Lower leg skin (tissue), 3 donors: ENCODE measurements around the gene PRR29.

ENCODE experiments used
- CTCF ChIP-seq, 3 donors: fragments of 450-650 bp; IDR thresholded peaks; one replicate each; pipeline ENCODE4 v1.5.1; 2016; ENCODE audit warnings: antibody characterized with exemption in 3 of 3, mild to moderate bottlenecking in 3 of 3, moderate library complexity in 2 of 3
- POLR2A ChIP-seq, 2 donors: fragments of 450-650 bp; IDR thresholded peaks; one replicate each; pipeline ENCODE4 v1.6.1; 2016 to 2017; ENCODE audit warnings: antibody characterized with exemption in 2 of 2, mild to moderate bottlenecking in 1 of 2, moderate library complexity in 1 of 2

GRCh38 chr17:64001763-64002529, 3.8 kb downstream of the PRR29 start:
- no peak for TF ChIP-seq POLR2A (IDR thresholded peaks at IDR 0.05)
- no peak for TF ChIP-seq CTCF (IDR thresholded peaks at IDR 0.05)
